Mesenchymal stem cell (in vitro differentiated cells and primary cell): Measurements from ENCODE around the gene CETP.

Source experiments
- DNase-seq: peaks from one replicate; pipeline ENCODE4 v3.0.0-alpha.2; 2013
- H2AFZ ChIP-seq: one replicate; pipeline ENCODE4 v1.6.1; 2013; ENCODE audit warnings: low read depth, mild to moderate bottlenecking, control low read depth, inconsistent platforms, low read length, moderate library complexity
- H2AK5ac ChIP-seq: 2 replicates; pipeline ENCODE4 v1.6.1; 2013; ENCODE audit warnings: low read length, moderate library complexity, mild to moderate bottlenecking, inconsistent platforms; ENCODE audit not compliant: severe bottlenecking
- H2BK120ac ChIP-seq: one replicate; pipeline ENCODE4 v1.6.1; 2013; ENCODE audit warnings: low read depth, mild to moderate bottlenecking, inconsistent platforms, low read length, moderate library complexity
- H2BK12ac ChIP-seq, 2 experiments: one replicate each; pipeline ENCODE4 v1.6.1; 2013; ENCODE audit warnings: inconsistent platforms in 2 of 2, low read length in 2 of 2, mild to moderate bottlenecking in 2 of 2, moderate library complexity in 2 of 2, control low read depth in 1 of 2
- H2BK15ac ChIP-seq: one replicate; pipeline ENCODE4 v1.6.1; 2013; ENCODE audit warnings: mild to moderate bottlenecking, low read depth, inconsistent platforms; ENCODE audit not compliant: poor library complexity, severe bottlenecking
- H2BK5ac ChIP-seq: 2 replicates; pipeline ENCODE4 v1.6.1; 2013; ENCODE audit warnings: low read depth, mild to moderate bottlenecking, low read length, control low read depth, inconsistent platforms; ENCODE audit not compliant: poor library complexity, severe bottlenecking
- H3K14ac ChIP-seq, 2 experiments: one replicate each; pipeline ENCODE4 v1.6.1; 2013; ENCODE audit warnings: inconsistent platforms in 2 of 2, low read length in 2 of 2, control low read depth in 1 of 2, mild to moderate bottlenecking in 1 of 2, moderate library complexity in 1 of 2
- H3K18ac ChIP-seq, 2 experiments: one replicate each; pipeline ENCODE4 v1.6.1; 2013; ENCODE audit warnings: inconsistent platforms in 2 of 2, low read length in 2 of 2, control low read depth in 1 of 2, low read depth in 1 of 2, mild to moderate bottlenecking in 1 of 2
- H3K23ac ChIP-seq, 2 experiments: one replicate each; pipeline ENCODE4 v1.6.1; 2013; ENCODE audit warnings: inconsistent platforms in 2 of 2, low read length in 2 of 2, mild to moderate bottlenecking in 2 of 2, moderate library complexity in 2 of 2, control low read depth in 1 of 2
- H3K27ac ChIP-seq: 2 replicates; pipeline ENCODE4 v1.5.1; 2013; ENCODE audit warnings: mild to moderate bottlenecking, moderate library complexity, low read length, control low read depth, inconsistent platforms; ENCODE audit not compliant: poor library complexity, severe bottlenecking
- H3K27me3 ChIP-seq, 2 experiments: 2 replicates each; pipeline versions ENCODE4 v1.6.1 to v1.7.0; 2013; ENCODE audit warnings: low read length in 2 of 2, mild to moderate bottlenecking in 2 of 2, moderate library complexity in 2 of 2, control low read depth in 1 of 2, inconsistent platforms in 1 of 2; ENCODE audit not compliant: control insufficient read depth in 1 of 2, insufficient read depth in 1 of 2
- H3K36me3 ChIP-seq, 2 experiments: 2 replicates each; pipeline versions ENCODE4 v1.6.1 to v1.7.0; 2013; ENCODE audit warnings: low read length in 2 of 2, control low read depth in 1 of 2, inconsistent platforms in 1 of 2, low read depth in 1 of 2, mild to moderate bottlenecking in 1 of 2; ENCODE audit not compliant: insufficient read depth in 2 of 2, control insufficient read depth in 1 of 2
- H3K4ac ChIP-seq, 2 experiments: one replicate each; pipeline ENCODE4 v1.6.1; 2013; ENCODE audit warnings: inconsistent platforms in 2 of 2, low read length in 2 of 2, mild to moderate bottlenecking in 2 of 2, moderate library complexity in 2 of 2, control low read depth in 1 of 2, low read depth in 1 of 2
- H3K4me1 ChIP-seq: 2 replicates; pipeline ENCODE4 v1.6.1; 2013; ENCODE audit warnings: low read depth, low read length, control low read depth; ENCODE audit not compliant: control insufficient read depth, insufficient read depth
- H3K4me2 ChIP-seq: 2 replicates; pipeline ENCODE4 v1.6.1; 2013; ENCODE audit warnings: low read length, mild to moderate bottlenecking, inconsistent platforms; ENCODE audit not compliant: poor library complexity, severe bottlenecking
- H3K4me3 ChIP-seq, 2 experiments: 2 replicates each; pipeline versions ENCODE4 v1.5.1 to v1.7.0; 2013; ENCODE audit warnings: low read length in 2 of 2, mild to moderate bottlenecking in 2 of 2, control low read depth in 1 of 2, low read depth in 1 of 2; ENCODE audit not compliant: insufficient read depth in 1 of 2
- H3K79me1 ChIP-seq: replicated peaks from 2 replicates; pipeline ENCODE4 v1.6.1; 2013; ENCODE audit warnings: mild to moderate bottlenecking, control low read depth, low read length, inconsistent platforms; ENCODE audit not compliant: poor library complexity, severe bottlenecking
- H3K9ac ChIP-seq: 2 replicates; pipeline ENCODE4 v1.7.0; 2013; ENCODE audit warnings: mild to moderate bottlenecking, low read length, moderate library complexity
- H3K9me3 ChIP-seq: 2 replicates; pipeline ENCODE4 v1.7.0; 2013; ENCODE audit warnings: mild to moderate bottlenecking, low read length; ENCODE audit not compliant: control insufficient read depth
- H4K8ac ChIP-seq: one replicate; pipeline ENCODE4 v1.6.1; 2013; ENCODE audit warnings: inconsistent platforms, mild to moderate bottlenecking, low read length, moderate library complexity
- H4K91ac ChIP-seq: one replicate; pipeline ENCODE4 v1.6.1; 2013; ENCODE audit warnings: mild to moderate bottlenecking, low read length, inconsistent platforms
- WGBS: methylation state at CpG from one replicate; pipeline ENCODE4 v1.1.7; 2013; ENCODE audit warnings: mixed read lengths; 5-methylcytosine and 5-hydroxymethylcytosine counted together

The CETP gene

GRCh38 chr16:56970934-56971767 is 9.4 kb downstream of the CETP start:
- no peak overlapping the region for H4K91ac ChIP-seq
- H4K8ac ChIP-seq, result no peak overlapping the region
- H3K18ac ChIP-seq, result no peak overlapping the region
- H2BK12ac ChIP-seq, result no peak overlapping the region
- no peak overlapping the region for H2BK15ac ChIP-seq
- no peaks in the 10 kb centered on the region for H3K9me3 ChIP-seq
- no peak overlapping the region for H3K14ac ChIP-seq
- H3K4me3 ChIP-seq, result no peak overlapping the region
- no peak overlapping the region for H3K23ac ChIP-seq
- H2AFZ ChIP-seq, result no peak overlapping the region
- DNase-seq, result no peak
- H3K4ac ChIP-seq, result no peak overlapping the region
- peaks cover 5% of the 10 kb centered on the region for H3K4me1 ChIP-seq
- no peak overlapping the region for H3K27ac ChIP-seq
- WGBS, result 60% methylated on average over 8 of the region's 8 CpGs
- no peaks in the 10 kb centered on the region for H3K79me1 ChIP-seq
- no peaks in the 10 kb centered on the region for H3K36me3 ChIP-seq
- no peak overlapping the region for H2AK5ac ChIP-seq
- no peak overlapping the region for H3K4me2 ChIP-seq
- H2BK120ac ChIP-seq, result no peak overlapping the region
- no peak overlapping the region for H2BK5ac ChIP-seq
- peaks cover 0 to 27% of the 10 kb centered on the region in 2 experiments for H3K27me3 ChIP-seq
- H3K9ac ChIP-seq, result no peak overlapping the region

- no peak for DNase-seq
- Histone ChIP-seq H3K79me1 (no peaks in the 10 kb centered on the region), H3K18ac (no peak overlapping the region), H3K9ac (no peak overlapping the region), H3K27ac (no peak overlapping the region), H2BK12ac (no peak overlapping the region), H3K23ac (no peak overlapping the region), H2AK5ac (no peak overlapping the region), H2AFZ (no peak overlapping the region), H3K36me3 (no peaks in the 10 kb centered on the region), H3K9me3 (no peaks in the 10 kb centered on the region), H3K4me3 (no peak overlapping the region), H3K4ac (no peak overlapping the region), H3K27me3 (peaks cover 0 to 27% of the 10 kb centered on the region in 2 experiments), H2BK5ac (no peak overlapping the region), H3K14ac (no peak overlapping the region), H2BK15ac (no peak overlapping the region), H4K91ac (no peak overlapping the region), H4K8ac (no peak overlapping the region), H2BK120ac (no peak overlapping the region), H3K4me2 (no peak overlapping the region), H3K4me1 (peaks cover 5% of the 10 kb centered on the region)
- WGBS, result 94% methylated on average over 3 of the region's 3 CpGs
Observed at GRCh38 chr16:56971768-56972043, 10.0 kb downstream of the CETP start.

- WGBS, result 80% methylated on average over 18 of the region's 18 CpGs
- H3K4me1 ChIP-seq, result peaks cover 5% of the 10 kb centered on the region
- H2BK15ac ChIP-seq, result no peak overlapping the region
- H2BK12ac ChIP-seq, result no peak overlapping the region
- H3K79me1 ChIP-seq, result no peaks in the 10 kb centered on the region
- no peak for DNase-seq
- H2AFZ ChIP-seq, result no peak overlapping the region
- H2BK120ac ChIP-seq, result no peak overlapping the region
- H3K23ac ChIP-seq, result no peak overlapping the region
- H3K4ac ChIP-seq, result no peak overlapping the region
- no peak overlapping the region for H3K9ac ChIP-seq
- H4K91ac ChIP-seq, result no peak overlapping the region
- no peak overlapping the region for H4K8ac ChIP-seq
- no peaks in the 10 kb centered on the region for H3K36me3 ChIP-seq
- no peak overlapping the region for H3K14ac ChIP-seq
- no peak overlapping the region for H2AK5ac ChIP-seq
- no peak overlapping the region for H2BK5ac ChIP-seq
- no peak overlapping the region for H3K4me2 ChIP-seq
- H3K9me3 ChIP-seq, result no peaks in the 10 kb centered on the region
- no peak overlapping the region for H3K18ac ChIP-seq
- no peak overlapping the region for H3K4me3 ChIP-seq
- peaks cover 0 to 27% of the 10 kb centered on the region in 2 experiments for H3K27me3 ChIP-seq
- no peak overlapping the region for H3K27ac ChIP-seq
Observed at GRCh38 chr16:56972403-56973293, 10.9 kb downstream of the CETP start.

DNA sequence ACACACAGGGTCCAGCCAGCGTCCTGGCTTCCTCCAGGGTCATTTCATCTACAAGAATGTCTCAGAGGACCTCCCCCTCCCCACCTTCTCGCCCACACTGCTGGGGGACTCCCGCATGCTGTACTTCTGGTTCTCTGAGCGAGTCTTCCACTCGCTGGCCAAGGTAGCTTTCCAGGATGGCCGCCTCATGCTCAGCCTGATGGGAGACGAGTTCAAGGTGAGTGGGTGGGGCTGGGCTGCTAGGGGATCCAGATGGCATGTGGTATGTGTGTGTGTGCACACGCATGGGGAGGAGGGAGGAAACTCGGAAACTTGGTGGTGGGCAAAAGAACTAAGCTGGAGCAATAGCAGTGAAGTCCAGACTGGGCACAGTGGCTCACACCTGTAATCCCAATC is 11.5 kb downstream of the CETP start:
- H4K8ac ChIP-seq, result no peak overlapping the region
- H3K18ac ChIP-seq, result no peak overlapping the region
- H2AFZ ChIP-seq, result no peak overlapping the region
- WGBS, result 89% methylated on average over 9 of the region's 9 CpGs
- peaks cover 0 to 27% of the 10 kb centered on the region in 2 experiments for H3K27me3 ChIP-seq
- H3K9ac ChIP-seq, result no peak overlapping the region
- H3K14ac ChIP-seq, result no peak overlapping the region
- H3K36me3 ChIP-seq, result no peaks in the 10 kb centered on the region
- H3K79me1 ChIP-seq, result no peaks in the 10 kb centered on the region
- no peak overlapping the region for H3K4ac ChIP-seq
- H4K91ac ChIP-seq, result no peak overlapping the region
- no peaks in the 10 kb centered on the region for H3K9me3 ChIP-seq
- no peak overlapping the region for H2BK12ac ChIP-seq
- no peak overlapping the region for H3K27ac ChIP-seq
- H2AK5ac ChIP-seq, result no peak overlapping the region
- DNase-seq, result no peak
- H2BK15ac ChIP-seq, result no peak overlapping the region
- H3K4me2 ChIP-seq, result no peak overlapping the region
- no peak overlapping the region for H2BK120ac ChIP-seq
- H2BK5ac ChIP-seq, result no peak overlapping the region
- peaks cover 5% of the 10 kb centered on the region for H3K4me1 ChIP-seq
- no peak overlapping the region for H3K23ac ChIP-seq
- H3K4me3 ChIP-seq, result no peak overlapping the region
